Liver (tissue), 9 donors: ENCODE measurements around the gene LMAN2. TPM values are rescaled to one million over a fixed set of nuclear protein-coding genes. Genes with fewer than 3 reads are reported as not detected.

ENCODE experiments used
- DNase-seq: peaks from one replicate; pipeline ENCODE4 v3.0.0-alpha.2; 2017; ENCODE audit warnings: low spot score
- H3K27ac ChIP-seq, 2 donors: one replicate each; pipeline ENCODE4 v1.7.0; 2013; ENCODE audit warnings: inconsistent platforms in 2 of 2, low read length in 2 of 2, control low read depth in 1 of 2, low read depth in 1 of 2, mild to moderate bottlenecking in 1 of 2
- H3K27me3 ChIP-seq, 4 donors: one replicate each; pipeline versions ENCODE4 v1.6.1 to v1.7.0; 2013; ENCODE audit warnings: low read length in 3 of 4, inconsistent platforms in 1 of 4, mild to moderate bottlenecking in 1 of 4, moderate library complexity in 1 of 4; ENCODE audit not compliant: control insufficient read depth in 4 of 4, insufficient read depth in 4 of 4
- H3K36me3 ChIP-seq, 4 donors: one replicate each; pipeline versions ENCODE4 v1.6.1 to v1.7.0; 2013; ENCODE audit warnings: low read length in 3 of 4, mild to moderate bottlenecking in 3 of 4, low read depth in 1 of 4, moderate library complexity in 1 of 4; ENCODE audit not compliant: control insufficient read depth in 4 of 4, insufficient read depth in 3 of 4
- H3K4me1 ChIP-seq, 4 donors: one replicate each; pipeline versions ENCODE4 v1.6.1 to v1.7.0; 2013; ENCODE audit warnings: low read length in 3 of 4, mild to moderate bottlenecking in 3 of 4, moderate library complexity in 1 of 4; ENCODE audit not compliant: control insufficient read depth in 4 of 4, insufficient read depth in 4 of 4
- H3K4me3 ChIP-seq, 3 donors: one replicate each; pipeline versions ENCODE4 v1.6.1 to v1.7.0; 2013; ENCODE audit warnings: low read length in 3 of 3, control low read depth in 1 of 3, low read depth in 1 of 3, mild to moderate bottlenecking in 1 of 3
- H3K9ac ChIP-seq, 2 donors: one replicate each; pipeline ENCODE4 v1.7.0; 2013; ENCODE audit warnings: low read length in 2 of 2, mild to moderate bottlenecking in 2 of 2, moderate library complexity in 2 of 2, control low read depth in 1 of 2, low read depth in 1 of 2
- H3K9me3 ChIP-seq, 4 donors: one replicate each; pipeline versions ENCODE4 v1.6.1 to v1.7.0; 2013; ENCODE audit warnings: low read length in 3 of 4; ENCODE audit not compliant: control insufficient read depth in 4 of 4
- ATF3 ChIP-seq: IDR thresholded peaks from 2 replicates; pipeline ENCODE4 v1.6.1; 2016; ENCODE audit warnings: antibody characterized with exemption
- CTCF ChIP-seq: fragments of 150-350 bp; IDR thresholded peaks from 2 replicates; pipeline ENCODE4 v1.5.1; 2017; ENCODE audit warnings: improper control_type of control experiment, low read depth, low read length; ENCODE audit not compliant: missing input control
- EGR1 ChIP-seq, 2 donors: IDR thresholded peaks; 2 replicates each; pipeline ENCODE4 v1.6.1; 2016 to 2018; ENCODE audit warnings: antibody characterized with exemption in 2 of 2, low read depth in 2 of 2
- FOXA1 ChIP-seq: IDR thresholded peaks from 2 replicates; pipeline ENCODE4 v1.6.1; 2016; ENCODE audit warnings: antibody characterized with exemption
- FOXA2 ChIP-seq: IDR thresholded peaks from 2 replicates; pipeline ENCODE4 v1.6.1; 2016; ENCODE audit warnings: antibody characterized with exemption
- HNF4A ChIP-seq, 2 donors: conservative IDR thresholded peaks; 2 replicates each; pipeline ENCODE4 v1.6.1; 2016; ENCODE audit warnings: antibody characterized with exemption in 2 of 2, mild to moderate bottlenecking in 2 of 2
- HNF4G ChIP-seq: IDR thresholded peaks from 2 replicates; pipeline ENCODE4 v1.6.1; 2016; ENCODE audit warnings: antibody characterized with exemption
- JUND ChIP-seq, 2 donors: IDR thresholded peaks; 2 replicates each; pipeline ENCODE4 v1.6.1; 2016; ENCODE audit warnings: antibody characterized with exemption in 2 of 2
- MAX ChIP-seq: IDR thresholded peaks from 2 replicates; pipeline ENCODE4 v1.6.1; 2016; ENCODE audit warnings: antibody characterized with exemption
- NR2F2 ChIP-seq: IDR thresholded peaks from 2 replicates; pipeline ENCODE4 v1.6.1; 2016; ENCODE audit warnings: antibody characterized with exemption
- RAD21 ChIP-seq, 2 donors: IDR thresholded peaks; 2 replicates each; pipeline ENCODE4 v1.6.1; 2016; ENCODE audit warnings: antibody characterized with exemption in 2 of 2, mild to moderate bottlenecking in 2 of 2
- REST ChIP-seq: IDR thresholded peaks from 2 replicates; pipeline ENCODE4 v1.6.1; 2016; ENCODE audit warnings: antibody characterized with exemption, mild to moderate bottlenecking
- RXRA ChIP-seq, 2 donors: IDR thresholded peaks; 2 replicates each; pipeline ENCODE4 v1.6.1; 2017 to 2018; ENCODE audit warnings: antibody characterized with exemption in 2 of 2, mild to moderate bottlenecking in 1 of 2
- SP1 ChIP-seq: IDR thresholded peaks from 2 replicates; pipeline ENCODE4 v1.6.1; 2018; ENCODE audit warnings: antibody characterized with exemption, mild to moderate bottlenecking
- TAF1 ChIP-seq: conservative IDR thresholded peaks from 2 replicates; pipeline ENCODE4 v1.6.1; 2016; ENCODE audit warnings: antibody characterized with exemption, mild to moderate bottlenecking
- YY1 ChIP-seq: IDR thresholded peaks from 2 replicates; pipeline ENCODE4 v1.6.1; 2016; ENCODE audit warnings: antibody characterized with exemption, mild to moderate bottlenecking
- WGBS: extraction: QIAGEN DNeasy Blood & Tissue Kit; methylation state at CpG from one replicate; pipeline ENCODE4 v1.1.7; 2013; 5-methylcytosine and 5-hydroxymethylcytosine counted together
- polyA plus RNA-seq, 2 donors: library from polyadenylated mRNA; stranded (reverse) in 1 of 2; unstranded in 1 of 2; fragments of 200-250 nt in 1 of 2; fragments of >200 nt in 1 of 2; fragmentation: Nextera tagmentation in 1 of 2; extraction: Ambion mirVana in 1 of 2; gene quantifications; one replicate each; pipeline versions ENCODE4 v1.2.1 to v1.2.3, GENCODE V29; 2013 to 2015
- total RNA-seq, 2 donors: library from RNA; depleted of rRNA; stranded (reverse); fragments of >200 nt; gene quantifications; one replicate each; pipeline ENCODE4 v1.2.3, GENCODE V29; 2014
- TF ChIP-seq, protein P1 (sequence below): IDR thresholded peaks from 2 replicates; pipeline ENCODE4 v1.6.1; 2016; ENCODE audit warnings: antibody characterized with exemption
- donor health status: healthy.
- donor health status: healthy.
- donor health status: healthy.
- donor health status: healthy.
- donor health status: healthy.

Gene LMAN2
- total and polyA plus RNA-seq, 4 donors, result 243 to 478 (median 364) TPM

- Histone ChIP-seq H3K9me3 (no peaks in the 10 kb centered on the region), H3K36me3 (no peaks in the 10 kb centered on the region), H3K27ac (no peak overlapping the region), H3K4me1 (peaks cover 14 to 46% (median 27%) of the 10 kb centered on the region in 4 donors), H3K9ac (no peak overlapping the region), H3K27me3 (no peaks in the 10 kb centered on the region), H3K4me3 (no peak overlapping the region)
- DNase-seq, result no peak
- TF ChIP-seq RAD21 (IDR thresholded peaks at IDR 0.05) (no peak), CTCF (no peak), TAF1 (no peak), SP1 (no peak), NR2F2 (no peak), YY1 (no peak), REST (no peak), HNF4A (conservative IDR thresholded peaks at IDR 0.05) (no peak), EGR1 (IDR thresholded peaks at IDR 0.05; ENCODE audit: low read depth in 2 of 2) (no peak), RXRA (IDR thresholded peaks at IDR 0.05) (no peak), FOXA2 (no peak), FOXA1 (no peak), JUND (IDR thresholded peaks at IDR 0.05) (no peak)
- TF ChIP-seq, protein P1, sequence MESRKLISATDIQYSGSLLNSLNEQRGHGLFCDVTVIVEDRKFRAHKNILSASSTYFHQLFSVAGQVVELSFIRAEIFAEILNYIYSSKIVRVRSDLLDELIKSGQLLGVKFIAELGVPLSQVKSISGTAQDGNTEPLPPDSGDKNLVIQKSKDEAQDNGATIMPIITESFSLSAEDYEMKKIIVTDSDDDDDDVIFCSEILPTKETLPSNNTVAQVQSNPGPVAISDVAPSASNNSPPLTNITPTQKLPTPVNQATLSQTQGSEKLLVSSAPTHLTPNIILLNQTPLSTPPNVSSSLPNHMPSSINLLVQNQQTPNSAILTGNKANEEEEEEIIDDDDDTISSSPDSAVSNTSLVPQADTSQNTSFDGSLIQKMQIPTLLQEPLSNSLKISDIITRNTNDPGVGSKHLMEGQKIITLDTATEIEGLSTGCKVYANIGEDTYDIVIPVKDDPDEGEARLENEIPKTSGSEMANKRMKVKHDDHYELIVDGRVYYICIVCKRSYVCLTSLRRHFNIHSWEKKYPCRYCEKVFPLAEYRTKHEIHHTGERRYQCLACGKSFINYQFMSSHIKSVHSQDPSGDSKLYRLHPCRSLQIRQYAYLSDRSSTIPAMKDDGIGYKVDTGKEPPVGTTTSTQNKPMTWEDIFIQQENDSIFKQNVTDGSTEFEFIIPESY, result no peak
- 97% methylated on average over 6 of the region's 6 CpGs for WGBS
Measured at GRCh38 chr5:177380805-177381126, 29.3 kb upstream of the LMAN2 start.

- 32% methylated on average over 15 of the region's 15 CpGs for WGBS
- Histone ChIP-seq H3K4me3 (peak overlapping the region in 2 of 3 donors; percentile 27 to 50), H3K27me3 (no peaks in the 10 kb centered on the region), H3K27ac (peak overlapping the region; percentile 93 to 98), H3K36me3 (no peaks in the 10 kb centered on the region), H3K9me3 (no peaks in the 10 kb centered on the region), H3K9ac (peak overlapping the region; percentile 13 to 72), H3K4me1 (peaks cover 18 to 51% (median 34%) of the 10 kb centered on the region in 4 donors)
- DNase-seq, result peak; percentile 58
- TF ChIP-seq FOXA1 (peak; percentile 50), RXRA (IDR thresholded peaks at IDR 0.05) (peak; percentile 89 to 91), ATF3 (no peak), SP1 (peak; percentile 96), EGR1 (IDR thresholded peaks at IDR 0.05; ENCODE audit: low read depth in 2 of 2) (peak in 1 of 2 donors; percentile 43), JUND (IDR thresholded peaks at IDR 0.05) (peak; percentile 64 to 69), RAD21 (IDR thresholded peaks at IDR 0.05) (peak; percentile 36 to 57), YY1 (peak; percentile 89), TAF1 (peak; percentile 91), MAX (peak; percentile 93), NR2F2 (peak; percentile 62), HNF4G (peak; percentile 92), HNF4A (conservative IDR thresholded peaks at IDR 0.05) (peak; percentile 92 to 96)
- TF ChIP-seq, protein P1, result no peak
Measured at GRCh38 chr5:177378884-177379883, 27.7 kb upstream of the LMAN2 start.
